NCI-H187 treated with DMSO at 0.1 percent for 48 hours (cell line): ENCODE measurements around the gene BRCA1.

Experiments used
- DNase-seq: peaks from one replicate; lab custom pipeline; 2025; lab: John Stamatoyannopoulos, UW

The BRCA1 gene

GRCh38 chr17:43024407-43025289, 100.5 kb downstream of the BRCA1 start, which contains the start of gene RND2:
Gene RND2, plus strand, starts transcription at chr17:43025231. Its CDS starts 117 bp downstream, at chr17:43025348.
- peak; percentile 75 for DNase-seq

DNA sequence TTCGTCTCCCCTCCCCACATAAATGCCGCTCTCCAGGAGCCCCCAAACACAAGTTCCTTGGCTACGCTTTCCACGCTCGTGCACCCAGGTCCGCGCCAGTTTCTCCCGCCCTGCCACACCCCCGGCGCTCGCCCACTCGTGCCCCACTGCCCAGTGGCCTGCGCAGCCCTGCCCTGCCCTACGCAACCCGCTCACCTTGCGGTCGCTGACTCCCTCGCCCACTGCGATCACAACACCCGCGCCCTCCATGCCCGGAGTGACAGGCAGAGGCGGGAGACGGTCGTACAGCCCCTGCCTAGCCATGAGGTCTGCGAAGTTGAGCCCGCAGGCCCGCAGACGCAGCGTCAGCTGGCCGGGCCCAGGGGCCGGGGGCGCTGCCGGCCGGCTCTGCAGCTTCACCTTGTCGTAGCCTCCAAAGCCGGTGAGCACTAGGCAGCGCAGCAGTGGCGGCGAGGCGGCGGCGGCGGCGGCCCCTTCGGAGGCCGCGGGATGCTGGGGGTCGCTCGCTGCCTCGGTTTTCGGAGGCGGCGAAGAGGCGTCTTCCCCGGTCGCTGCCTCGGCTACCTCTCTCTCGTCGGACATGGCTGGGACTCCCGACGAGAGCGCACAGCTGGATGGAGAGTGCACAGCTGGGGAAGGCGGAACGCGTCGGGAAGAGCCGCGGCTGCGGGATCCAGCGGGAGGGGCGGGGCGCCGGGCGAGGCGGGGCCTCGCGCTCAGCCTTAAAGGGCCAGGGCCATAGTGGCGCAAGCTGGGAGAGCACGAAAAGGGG, 103.2 kb downstream of the BRCA1 start, which contains the start of gene VAT1:
Gene VAT1, minus strand, starts transcription at position 645 of the 772 bp plus-strand sequence. Its CDS starts 63 bp downstream, at position 582.
- DNase-seq = no peak

DNA sequence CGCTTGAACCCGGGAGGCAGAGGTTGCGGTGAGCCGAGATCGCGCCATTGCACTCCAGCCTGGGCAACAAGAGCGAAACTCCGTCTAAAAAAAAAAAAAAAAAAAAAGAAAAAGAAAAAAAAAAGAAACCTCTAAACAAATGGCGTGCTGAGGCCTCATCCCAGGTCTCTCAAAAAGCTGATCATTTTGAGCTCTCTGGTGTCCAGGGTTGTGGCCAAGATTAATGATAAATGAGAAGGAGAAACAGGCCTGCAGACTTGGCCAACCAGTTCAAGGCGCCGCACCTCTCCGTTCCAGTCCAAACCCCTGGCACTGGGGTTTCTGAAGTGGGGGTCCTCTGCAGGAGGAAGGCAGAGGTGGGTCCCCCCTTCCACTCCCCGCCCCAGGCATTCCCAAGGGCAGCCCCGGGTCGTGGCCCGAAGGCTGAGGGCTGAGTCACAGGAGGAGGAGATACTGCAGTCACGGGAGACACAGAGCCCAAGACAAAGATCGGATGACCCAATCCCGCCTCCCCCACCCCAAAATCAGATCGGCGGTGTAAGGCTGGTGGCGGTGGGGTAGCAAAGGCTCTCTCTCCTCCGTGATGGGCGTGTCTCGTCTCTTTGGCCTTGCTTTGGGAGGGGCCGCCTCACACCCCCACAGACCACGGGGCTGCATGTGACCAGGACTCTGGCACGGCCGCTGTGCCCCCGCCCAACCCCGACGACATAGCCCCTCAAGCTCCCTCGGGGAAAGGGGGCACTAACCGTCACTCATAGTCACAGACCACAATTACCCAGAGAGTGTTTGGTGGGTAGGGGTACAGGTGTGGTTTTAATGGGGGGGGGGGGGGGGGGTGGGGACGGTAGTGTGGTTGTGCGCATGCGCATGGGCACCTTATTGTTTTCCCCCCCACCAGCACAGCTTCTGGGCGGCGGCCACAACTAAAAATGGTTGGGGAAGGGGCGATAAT, 104.1 kb downstream of the BRCA1 start:
- no peak for DNase-seq

- DNase-seq = no peak
Observed at GRCh38 chr17:43020030-43020621, 105.0 kb downstream of the BRCA1 start.

DNA sequence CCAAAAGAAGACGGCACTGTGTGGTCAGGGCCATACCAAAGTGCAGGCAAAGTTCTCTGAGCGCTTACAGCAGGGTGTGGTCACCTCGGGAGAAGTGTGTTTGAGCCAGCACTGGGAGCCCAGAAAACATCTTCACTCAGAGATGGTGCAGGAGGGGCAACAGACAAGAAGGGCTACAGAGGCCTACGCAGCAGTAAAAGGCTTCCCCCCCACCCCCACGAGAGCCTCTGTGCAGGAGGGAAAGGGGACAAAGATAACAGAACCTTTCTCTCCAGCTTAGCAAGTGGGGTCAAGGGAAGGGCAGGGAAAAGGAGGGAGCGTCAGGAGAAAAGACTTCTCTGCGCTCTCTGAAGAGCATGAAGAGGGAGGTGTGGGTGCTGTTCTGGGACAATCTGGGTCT, 105.7 kb downstream of the BRCA1 start:
- no peak for DNase-seq

DNA sequence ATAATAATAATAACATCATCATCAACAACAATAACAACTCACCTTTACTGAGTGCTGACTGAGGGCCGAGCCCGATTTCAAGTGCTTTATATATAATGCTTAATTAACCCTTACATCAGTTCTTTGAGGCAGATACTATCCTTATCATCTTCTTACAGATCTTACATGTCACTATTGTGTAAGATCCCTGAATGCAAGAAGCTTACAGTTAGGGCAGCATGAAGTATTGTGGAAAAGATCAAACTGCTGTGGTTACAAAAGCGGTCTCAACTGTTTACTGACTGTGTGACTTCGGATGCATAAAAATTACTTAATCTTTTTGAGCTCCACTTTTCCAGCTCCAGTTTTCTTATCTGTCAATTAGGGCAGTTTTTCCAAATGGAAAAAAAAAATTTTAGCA, 106.2 kb downstream of the BRCA1 start:
- DNase-seq = no peak

DNA sequence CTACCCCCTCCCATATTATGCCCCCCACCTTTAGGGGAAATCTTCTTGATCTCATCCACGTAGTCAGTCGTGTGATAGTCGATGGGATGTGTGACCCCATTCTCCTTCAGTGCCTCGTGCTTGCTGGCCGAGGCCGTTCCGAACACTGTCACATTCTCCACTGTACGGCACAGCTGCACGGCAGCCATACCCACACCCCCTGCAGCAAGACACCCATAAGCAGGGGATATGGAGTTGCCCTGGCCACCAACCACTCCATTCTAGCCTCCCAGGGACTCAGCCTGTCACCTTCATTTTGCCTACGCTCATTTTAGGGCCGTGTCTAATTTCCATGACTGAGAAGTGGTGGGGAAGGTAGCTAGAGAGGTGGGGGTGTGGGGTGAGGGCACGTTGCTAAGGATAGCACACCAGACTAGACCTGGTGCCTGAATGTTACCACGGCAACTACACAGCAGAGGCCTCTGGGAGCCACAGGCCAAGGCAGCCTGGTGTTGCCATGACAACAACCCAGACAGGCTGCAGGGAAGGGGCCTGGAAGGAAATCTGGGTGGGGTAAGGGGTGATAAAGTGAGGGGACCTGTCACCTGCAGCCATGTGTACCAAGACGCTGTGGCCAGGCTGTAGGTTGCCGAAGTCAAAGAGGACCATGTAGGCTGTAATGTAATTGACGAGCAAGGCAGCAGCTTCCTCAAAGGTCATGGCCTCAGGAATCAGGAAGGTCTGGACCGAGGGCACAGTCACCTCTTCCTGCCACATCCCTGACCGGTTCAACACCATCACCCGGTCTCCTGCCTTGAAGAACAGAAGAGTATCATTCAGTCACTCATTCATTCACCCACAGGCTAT, 106.9 kb downstream of the BRCA1 start:
- no peak for DNase-seq

GRCh38 chr17:43016216-43016615, 108.9 kb downstream of the BRCA1 start:
- no peak for DNase-seq

- DNase-seq = no peak
Observed at GRCh38 chr17:43015579-43015978, 109.6 kb downstream of the BRCA1 start.

- no peak for DNase-seq
Observed at GRCh38 chr17:43014649-43015542, 110.3 kb downstream of the BRCA1 start.

DNA sequence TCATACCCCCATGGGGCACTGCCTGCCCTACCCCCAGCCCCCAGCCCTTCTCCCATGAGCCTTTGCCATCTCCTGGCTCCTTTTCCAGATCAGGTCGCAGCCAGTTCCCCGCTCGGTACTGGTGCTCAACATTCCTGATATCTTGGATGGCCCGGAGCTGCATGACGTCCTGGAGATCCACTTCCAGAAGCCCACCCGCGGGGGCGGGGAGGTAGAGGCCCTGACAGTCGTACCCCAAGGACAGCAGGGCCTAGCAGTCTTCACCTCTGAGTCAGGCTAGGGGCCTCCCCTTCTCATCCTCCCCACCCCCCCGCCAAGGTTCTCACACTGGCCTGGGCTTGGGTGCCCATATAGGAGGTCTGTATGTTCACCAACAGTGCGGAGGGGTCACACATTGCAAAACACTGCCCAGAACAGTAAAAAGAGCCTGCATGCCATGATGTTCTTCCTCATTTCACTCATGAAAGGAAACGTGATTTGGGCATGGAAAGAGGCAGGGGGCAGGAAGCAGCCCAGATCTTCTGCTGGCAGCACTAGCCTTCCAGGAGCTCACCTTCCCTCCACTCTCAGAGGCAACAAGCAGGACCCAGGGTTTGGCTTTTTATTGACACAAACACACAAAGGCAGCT, 111.0 kb downstream of the BRCA1 start:
- no peak for DNase-seq

GRCh38 chr17:43013296-43013695, 111.9 kb downstream of the BRCA1 start:
- DNase-seq = no peak

- DNase-seq = no peak
Observed at GRCh38 chr17:43011728-43012472, 113.3 kb downstream of the BRCA1 start.

DNA sequence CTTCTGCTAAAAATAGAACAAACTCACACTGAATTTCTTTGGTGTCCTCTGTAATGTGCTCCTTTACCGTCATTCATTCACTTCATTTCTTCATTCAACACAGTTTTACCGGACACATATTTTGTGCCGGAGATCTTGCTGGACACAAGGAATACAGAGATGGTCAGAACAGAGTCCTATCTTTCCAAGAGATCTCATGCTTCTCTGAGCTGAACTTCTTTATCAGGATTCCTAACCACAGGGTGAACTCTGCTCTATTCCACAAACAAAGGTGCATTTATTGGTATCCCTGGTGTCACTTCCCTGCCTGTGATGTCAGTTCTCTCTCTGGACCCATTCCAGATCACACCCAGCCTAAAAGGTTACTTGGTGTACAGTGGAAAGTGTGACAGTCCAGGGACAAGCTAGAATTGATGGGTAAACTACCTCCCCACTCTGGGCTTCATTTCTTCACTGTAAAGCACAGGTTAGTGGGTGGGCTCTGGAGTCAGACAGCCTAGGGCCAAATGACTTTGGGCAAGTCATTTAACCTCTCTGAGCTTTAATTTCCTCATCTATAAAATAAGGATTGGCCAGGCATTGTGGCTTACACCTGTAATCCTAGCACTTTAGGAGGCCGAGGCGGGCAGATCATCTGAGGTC, 114.4 kb downstream of the BRCA1 start:
- no peak for DNase-seq

GRCh38 chr17:43006639-43007551, 118.3 kb downstream of the BRCA1 start, which contains the start of gene IFI35:
Gene IFI35, plus strand, starts transcription at chr17:43006784. Its CDS starts 164 bp downstream, at chr17:43006948.
- no peak for DNase-seq

DNA sequence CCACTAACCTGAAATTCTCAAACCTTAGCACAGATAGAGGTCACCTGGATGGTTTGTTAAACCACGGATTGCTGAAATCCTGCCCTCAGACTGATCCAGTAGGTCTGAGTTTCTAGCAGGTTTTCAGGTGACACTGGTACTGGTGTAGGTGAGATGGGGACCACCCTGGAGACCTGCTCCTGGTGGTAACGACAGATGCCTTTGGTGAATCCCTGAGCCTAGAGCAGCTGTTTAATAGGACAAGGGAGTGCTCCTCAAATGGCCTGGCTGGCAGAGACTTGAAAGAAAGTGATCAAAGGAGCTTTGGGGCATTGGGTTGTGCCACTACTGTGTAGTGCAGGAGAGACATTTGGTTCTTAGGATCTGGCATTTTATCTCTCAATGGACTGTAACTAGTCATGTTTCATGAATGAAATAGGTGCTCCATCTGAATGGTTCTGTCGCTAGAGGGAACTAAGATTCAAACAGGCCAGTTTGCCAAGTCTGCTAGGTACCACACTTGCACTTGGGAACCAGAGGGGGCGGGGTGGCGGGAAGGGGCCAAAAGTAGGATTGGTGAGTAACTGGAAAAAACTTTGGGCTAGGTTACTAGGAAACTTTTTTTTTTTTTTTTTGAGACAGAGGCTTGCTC, 121.5 kb downstream of the BRCA1 start:
- no peak for DNase-seq
